PFSK-1 (cell line): ENCODE measurements around the gene KRT10.

ENCODE experiments used
- POLR2AphosphoS5 ChIP-seq: IDR thresholded peaks from 2 replicates; pipeline ENCODE4 v1.6.1; 2012; ENCODE audit warnings: low read depth, mild to moderate bottlenecking, control low read depth, low read length, moderate library complexity
- SIN3A ChIP-seq: IDR thresholded peaks from 2 replicates; pipeline ENCODE4 v1.6.1; 2012; ENCODE audit warnings: mild to moderate bottlenecking, low read length, moderate library complexity, borderline replicate concordance; ENCODE audit not compliant: insufficient read depth
- TF ChIP-seq, protein P1 (sequence below), 2 experiments: IDR thresholded peaks; 2 replicates each; pipeline versions ENCODE4 v1.6.1 to v1.8.0; 2011 to 2012; ENCODE audit warnings: low read depth in 2 of 2, low read length in 2 of 2, control low read depth in 1 of 2, inconsistent platforms in 1 of 2, mild to moderate bottlenecking in 1 of 2, moderate library complexity in 1 of 2; ENCODE audit not compliant: insufficient read depth in 1 of 2

DNA sequence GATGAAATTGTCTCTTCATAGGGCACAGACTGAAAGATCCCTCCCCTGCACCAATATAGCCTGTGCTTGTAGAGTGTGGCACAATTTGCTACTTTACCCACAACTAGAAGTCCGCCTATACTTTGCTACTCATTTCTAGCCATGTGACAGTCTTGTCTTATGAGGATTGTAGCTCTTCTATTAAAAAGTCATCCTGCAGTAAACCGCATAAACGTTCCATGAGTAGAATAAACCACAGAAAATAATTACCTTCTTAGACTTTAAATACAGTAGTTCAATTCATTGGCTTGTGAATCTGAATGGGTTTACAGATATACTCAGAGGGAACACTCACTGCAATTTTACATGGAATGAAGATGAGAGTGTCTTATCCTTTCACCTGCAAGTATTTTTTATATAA lies 44.4 kb downstream of the KRT10 start:
- TF ChIP-seq SIN3A (no peak), POLR2AphosphoS5 (no peak)
- TF ChIP-seq, protein P1, sequence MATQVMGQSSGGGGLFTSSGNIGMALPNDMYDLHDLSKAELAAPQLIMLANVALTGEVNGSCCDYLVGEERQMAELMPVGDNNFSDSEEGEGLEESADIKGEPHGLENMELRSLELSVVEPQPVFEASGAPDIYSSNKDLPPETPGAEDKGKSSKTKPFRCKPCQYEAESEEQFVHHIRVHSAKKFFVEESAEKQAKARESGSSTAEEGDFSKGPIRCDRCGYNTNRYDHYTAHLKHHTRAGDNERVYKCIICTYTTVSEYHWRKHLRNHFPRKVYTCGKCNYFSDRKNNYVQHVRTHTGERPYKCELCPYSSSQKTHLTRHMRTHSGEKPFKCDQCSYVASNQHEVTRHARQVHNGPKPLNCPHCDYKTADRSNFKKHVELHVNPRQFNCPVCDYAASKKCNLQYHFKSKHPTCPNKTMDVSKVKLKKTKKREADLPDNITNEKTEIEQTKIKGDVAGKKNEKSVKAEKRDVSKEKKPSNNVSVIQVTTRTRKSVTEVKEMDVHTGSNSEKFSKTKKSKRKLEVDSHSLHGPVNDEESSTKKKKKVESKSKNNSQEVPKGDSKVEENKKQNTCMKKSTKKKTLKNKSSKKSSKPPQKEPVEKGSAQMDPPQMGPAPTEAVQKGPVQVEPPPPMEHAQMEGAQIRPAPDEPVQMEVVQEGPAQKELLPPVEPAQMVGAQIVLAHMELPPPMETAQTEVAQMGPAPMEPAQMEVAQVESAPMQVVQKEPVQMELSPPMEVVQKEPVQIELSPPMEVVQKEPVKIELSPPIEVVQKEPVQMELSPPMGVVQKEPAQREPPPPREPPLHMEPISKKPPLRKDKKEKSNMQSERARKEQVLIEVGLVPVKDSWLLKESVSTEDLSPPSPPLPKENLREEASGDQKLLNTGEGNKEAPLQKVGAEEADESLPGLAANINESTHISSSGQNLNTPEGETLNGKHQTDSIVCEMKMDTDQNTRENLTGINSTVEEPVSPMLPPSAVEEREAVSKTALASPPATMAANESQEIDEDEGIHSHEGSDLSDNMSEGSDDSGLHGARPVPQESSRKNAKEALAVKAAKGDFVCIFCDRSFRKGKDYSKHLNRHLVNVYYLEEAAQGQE (IDR thresholded peaks at IDR 0.05; ENCODE audit: insufficient read depth in 1 of 2, low read depth in 2 of 2, low read length in 2 of 2), result no peak
